Psoas muscle (tissue), 8 donors: ENCODE results near the gene MT1M. TPM values are rescaled to one million over a fixed set of nuclear protein-coding genes. Genes with fewer than 3 reads are reported as not detected.
"Not testable (repeated sequence)": the region's sequence is repeated elsewhere in the genome, so short reads cannot be mapped to it uniquely, and the experiment has no call there.

ENCODE experiments used
- ATAC-seq, 4 donors: fragments of 200-7000 bp; cut with Tn5 transposase; one replicate each; pipeline ENCODE4 v1.9.1; 2020; ENCODE audit warnings: moderate library complexity in 3 of 4, mild to moderate bottlenecking in 2 of 4
- DNase-seq, 2 donors: peaks; one replicate each; pipeline ENCODE4 v3.0.0-alpha.2; 2020
- H3K27ac ChIP-seq: fragments of 200-600 bp; one replicate; pipeline ENCODE4 v1.8.0; 2022
- H3K27me3 ChIP-seq, 3 donors: fragments of 200-600 bp in 1 of 3; one replicate each; pipeline versions ENCODE4 v1.6.1 to v1.8.0; 2013 to 2022; ENCODE audit warnings: low read length in 2 of 3, mild to moderate bottlenecking in 2 of 3, moderate library complexity in 1 of 3; ENCODE audit not compliant: insufficient read depth in 3 of 3
- H3K36me3 ChIP-seq, 2 donors: fragments of 200-600 bp in 1 of 2; one replicate each; pipeline versions ENCODE4 v1.6.1 to v1.8.0; 2013 to 2022; ENCODE audit warnings: low read depth in 1 of 2, mild to moderate bottlenecking in 1 of 2, moderate library complexity in 1 of 2; ENCODE audit not compliant: insufficient read depth in 1 of 2
- H3K4me1 ChIP-seq: fragments of 200-600 bp; one replicate; pipeline ENCODE4 v1.8.0; 2022
- H3K4me3 ChIP-seq: fragments of 200-600 bp; one replicate; pipeline ENCODE4 v1.8.0; 2022; ENCODE audit warnings: mild to moderate bottlenecking
- H3K9me3 ChIP-seq: fragments of 200-600 bp; one replicate; pipeline ENCODE4 v1.8.0; 2022
- WGBS, 3 donors: extraction: QIAGEN DNeasy Blood & Tissue Kit; methylation state at CpG; one replicate each; pipeline versions ENCODE4 v1.1.6 to v1.1.7; 2013; 5-methylcytosine and 5-hydroxymethylcytosine counted together
- intact Hi-C, 2 donors: fragments of 100-400 bp; cut with DNase I; formaldehyde crosslinking; loops; one replicate each; pipeline versions ENCODE4 v1.11.0 to v1.14.2; 2022
- polyA plus RNA-seq, 3 donors: library from polyadenylated mRNA; stranded (reverse); fragments of 200-250 nt; gene quantifications; one replicate each; pipeline ENCODE4 v1.2.3, GENCODE V29; 2013
- total RNA-seq, 4 donors: library from RNA; stranded (reverse); fragmentation: NEBNext Ultra II Directional in 2 of 4; extraction: Animal tissue kit (Norgen Biotek cat#: 25700) in 2 of 4; gene quantifications; one replicate each; pipeline versions ENCODE4 v1.2.1 to v1.2.4, GENCODE V29; 2021 to 2023
- TF ChIP-seq, protein P1 (sequence below): fragments of 200-600 bp; IDR thresholded peaks from one replicate; pipeline ENCODE4 v1.8.0; 2022; ENCODE audit warnings: antibody characterized with exemption
- donor health status: healthy with polysubstance abuse.
- donor health status: DM: no; HTN: no; CAD: no; lungs with moderate emphysema.
- donor health status: Bipolar disorder and iron deficiency.
- donor health status: healthy.
- donor health status: DM: yes; HTN: yes; CAD: no.
- donor health status: DM: no; HTN: no; CAD: no.
- donor health status: DM: no; HTN: no; CAD: no.
- donor health status: DM: yes; HTN: yes; CAD: no.

MT1M gene
- total and polyA plus RNA-seq, 7 donors = 1.4 to 569 (median 22.8) TPM

DNA sequence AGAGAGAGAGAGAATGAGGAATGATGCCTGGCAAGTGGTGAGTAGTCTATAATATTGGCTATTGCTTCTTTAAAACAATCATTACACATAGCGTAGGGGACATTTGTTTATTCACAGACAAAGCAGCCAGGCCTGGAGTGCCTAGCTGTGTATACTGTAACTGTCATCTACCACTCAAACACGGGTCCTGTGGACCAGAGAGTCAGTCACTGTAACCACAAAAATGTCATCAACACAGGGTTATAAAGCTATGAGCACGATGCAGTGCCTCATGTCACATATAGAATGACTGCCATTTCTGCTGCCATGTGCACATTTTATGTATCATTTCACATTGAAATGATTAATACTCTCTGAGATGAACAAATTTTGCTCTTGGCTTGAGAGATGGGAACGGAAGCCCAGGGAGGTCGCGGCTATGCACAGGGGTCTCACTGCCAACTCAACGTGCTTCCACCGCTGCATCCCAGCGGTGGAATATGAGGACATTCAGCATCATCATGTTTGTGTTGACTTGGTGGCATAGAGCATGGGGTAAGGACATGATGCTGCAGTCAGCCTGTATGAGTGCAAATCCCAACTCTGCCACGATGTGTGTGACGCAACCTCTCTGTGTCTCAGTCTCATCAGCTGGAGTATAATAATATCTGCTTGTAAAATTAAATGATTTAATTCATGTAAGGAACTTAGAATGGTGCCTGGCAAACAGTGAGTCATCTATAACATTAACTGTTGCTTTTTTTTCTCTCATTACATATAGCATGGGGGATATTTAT, 40.5 kb downstream of the MT1M start:
- Histone ChIP-seq H3K27ac (no peak overlapping the region), H3K4me3 (no peak overlapping the region), H3K9me3 (no peaks in the 10 kb centered on the region), H3K4me1 (no peaks in the 10 kb centered on the region), H3K27me3 (peaks cover 0 to 36% (median 4%) of the 10 kb centered on the region in 3 donors), H3K36me3 (no peaks in the 10 kb centered on the region)
- TF ChIP-seq, protein P1, sequence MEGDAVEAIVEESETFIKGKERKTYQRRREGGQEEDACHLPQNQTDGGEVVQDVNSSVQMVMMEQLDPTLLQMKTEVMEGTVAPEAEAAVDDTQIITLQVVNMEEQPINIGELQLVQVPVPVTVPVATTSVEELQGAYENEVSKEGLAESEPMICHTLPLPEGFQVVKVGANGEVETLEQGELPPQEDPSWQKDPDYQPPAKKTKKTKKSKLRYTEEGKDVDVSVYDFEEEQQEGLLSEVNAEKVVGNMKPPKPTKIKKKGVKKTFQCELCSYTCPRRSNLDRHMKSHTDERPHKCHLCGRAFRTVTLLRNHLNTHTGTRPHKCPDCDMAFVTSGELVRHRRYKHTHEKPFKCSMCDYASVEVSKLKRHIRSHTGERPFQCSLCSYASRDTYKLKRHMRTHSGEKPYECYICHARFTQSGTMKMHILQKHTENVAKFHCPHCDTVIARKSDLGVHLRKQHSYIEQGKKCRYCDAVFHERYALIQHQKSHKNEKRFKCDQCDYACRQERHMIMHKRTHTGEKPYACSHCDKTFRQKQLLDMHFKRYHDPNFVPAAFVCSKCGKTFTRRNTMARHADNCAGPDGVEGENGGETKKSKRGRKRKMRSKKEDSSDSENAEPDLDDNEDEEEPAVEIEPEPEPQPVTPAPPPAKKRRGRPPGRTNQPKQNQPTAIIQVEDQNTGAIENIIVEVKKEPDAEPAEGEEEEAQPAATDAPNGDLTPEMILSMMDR = no peak
- ATAC-seq = no peak
- 87 to 90% (median 89%) methylated on average over 11 of the region's 11 CpGs for WGBS, 3 donors
- intact Hi-C loops = loop anchor here (1.0 to 5.0 kb wide), 4 partner anchors 29 to 70 kb away; partner anchors contain the start of gene MT1M (in 1 of the 2)
- DNase-seq = no peak

DNA sequence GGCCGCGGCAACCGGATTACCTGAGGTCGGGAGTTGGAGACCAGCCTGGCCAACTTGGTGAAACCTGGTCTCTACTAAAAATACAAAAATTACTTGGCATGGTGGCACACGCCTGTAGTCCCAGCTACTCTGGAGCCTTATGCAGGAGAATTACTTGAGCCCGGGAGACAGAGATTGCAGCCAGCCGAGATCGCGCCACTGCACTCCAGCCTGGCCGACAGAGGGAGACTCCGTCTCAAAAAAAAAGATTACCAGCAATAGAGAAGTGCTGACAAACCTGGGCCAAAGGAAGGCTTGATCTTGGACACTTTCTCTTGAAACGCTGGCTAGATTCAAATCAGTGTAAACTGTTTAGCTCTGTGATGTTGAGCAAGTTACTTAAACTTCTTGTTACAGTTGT, 41.5 kb downstream of the MT1M start:
- no peaks in the 10 kb centered on the region for H3K9me3 ChIP-seq
- DNase-seq (peak in 1 of 2 donors; percentile 72), ATAC-seq (peak; percentile 58 to 91 (median 79))
- H3K27me3 ChIP-seq = peaks cover 0 to 26% (median 4%) of the 10 kb centered on the region in 3 donors
- intact Hi-C loops = loop anchor here (1.0 to 5.0 kb wide), 4 partner anchors 28 to 71 kb away; partner anchors contain the start of gene MT1M (in 1 of the 2)
- no peak overlapping the region for H3K27ac ChIP-seq
- WGBS, 3 donors = 26 to 39% (median 29%) methylated on average over 12 of the region's 12 CpGs
- TF ChIP-seq, protein P1 = peak; percentile 71
- H3K36me3 ChIP-seq = no peaks in the 10 kb centered on the region
- no peak overlapping the region for H3K4me3 ChIP-seq
- H3K4me1 ChIP-seq = peaks cover under 1% of the 10 kb centered on the region

DNA sequence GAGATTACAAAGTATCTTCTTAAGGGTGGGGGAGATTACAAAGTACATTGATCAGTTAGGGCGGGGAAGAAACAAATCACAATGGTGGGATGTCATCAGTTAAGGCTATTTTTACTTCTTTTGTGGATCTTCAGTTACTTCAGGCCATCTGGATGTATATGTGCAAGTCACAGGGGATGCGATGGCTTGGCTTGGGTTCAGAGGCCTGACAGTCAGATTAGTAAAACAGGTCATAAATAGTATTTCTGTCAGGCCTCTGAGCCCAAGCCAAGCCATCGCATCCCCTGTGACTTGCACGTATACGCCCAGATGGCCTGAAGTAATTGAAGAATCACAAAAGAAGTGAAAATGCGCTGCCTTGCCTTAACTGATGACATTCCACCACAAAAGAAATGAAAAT, 42.1 kb downstream of the MT1M start:
- ATAC-seq = not testable (repeated sequence)
- intact Hi-C loops = loop anchor here in 1 of 2 donors (5.0 kb wide), 1 partner anchor 42 kb away; the partner anchor contains the start of gene MT1M

DNA sequence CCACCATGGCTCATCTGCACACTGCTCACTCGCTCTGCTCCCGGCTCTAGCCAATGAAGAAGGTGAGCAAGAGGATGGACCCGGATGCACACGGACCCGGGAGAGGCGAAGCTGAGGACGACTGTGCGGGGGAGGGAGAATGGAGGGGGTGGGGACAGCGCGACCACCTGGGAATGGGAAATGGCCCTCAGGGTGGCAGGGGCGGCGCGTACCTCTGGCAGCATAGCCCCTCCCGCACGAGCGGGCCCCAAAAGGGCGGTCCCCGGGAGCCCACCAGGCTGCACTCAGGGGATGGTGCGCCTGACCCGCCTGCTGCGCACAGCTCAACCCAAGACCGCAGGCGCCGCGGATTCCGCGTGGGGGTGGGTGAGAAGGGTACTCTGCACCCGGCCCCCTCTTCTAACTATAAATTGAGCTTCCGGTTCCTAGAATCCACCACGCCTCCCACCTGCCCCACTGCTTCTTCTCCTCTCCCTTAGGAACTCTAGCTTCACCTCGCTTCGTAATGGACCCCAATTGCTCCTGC, 43.3 kb downstream of the MT1M start:
- WGBS, 3 donors = 22 to 32% (median 25%) methylated on average over 24 to 32 of the region's 32 CpGs
- Histone ChIP-seq H3K36me3 (no peaks in the 10 kb centered on the region), H3K9me3 (no peaks in the 10 kb centered on the region), H3K4me1 (peaks cover 13% of the 10 kb centered on the region), H3K27ac (no peak overlapping the region), H3K4me3 (no peak overlapping the region), H3K27me3 (peaks cover 0 to 8% (median 0%) of the 10 kb centered on the region in 3 donors)
- intact Hi-C loops = no loop called here
- TF ChIP-seq, protein P1 = no peak
- ATAC-seq = no peak
- DNase-seq = no peak

More for the DNA sequence above, 42.1 kb downstream of the MT1M start:
- not testable (repeated sequence) for H3K4me3 ChIP-seq, DNase-seq, H3K36me3 ChIP-seq, H3K27ac ChIP-seq, H3K4me1 ChIP-seq, H3K9me3 ChIP-seq
- H3K27me3 ChIP-seq = peaks cover 0 to 20% (median 0%) of the 10 kb centered on the region in 3 donors
- 82 to 87% (median 85%) methylated on average over 6 of the region's 6 CpGs for WGBS, 3 donors

DNA sequence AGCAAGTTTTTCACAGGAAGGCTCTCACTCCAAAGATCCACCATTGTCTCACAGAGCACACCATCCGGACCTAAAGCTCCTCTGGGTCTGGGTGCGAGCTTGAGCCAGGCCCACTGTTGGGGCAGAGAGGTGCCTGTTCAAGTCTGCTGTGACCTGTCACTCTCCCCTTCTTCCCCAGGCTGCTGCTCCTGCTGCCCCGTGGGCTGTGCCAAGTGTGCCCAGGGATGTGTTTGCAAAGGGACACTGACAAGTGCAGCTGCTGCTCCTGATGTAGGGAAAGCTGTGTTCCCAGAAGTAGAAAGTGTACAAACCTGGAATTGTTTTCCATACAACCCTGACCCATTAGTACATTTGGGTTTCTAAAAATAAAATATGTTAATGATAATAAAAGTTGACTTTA, 45.0 kb downstream of the MT1M start:
- peaks cover 0 to 4% (median 0%) of the 10 kb centered on the region in 3 donors for H3K27me3 ChIP-seq
- H3K27ac ChIP-seq = no peak overlapping the region
- no peak overlapping the region for H3K4me3 ChIP-seq
- H3K36me3 ChIP-seq = no peaks in the 10 kb centered on the region
- TF ChIP-seq, protein P1 = no peak
- intact Hi-C loops = no loop called here
- ATAC-seq = no peak
- DNase-seq = no peak
- WGBS, 3 donors = 74 to 88% (median 75%) methylated on average over 3 of the region's 3 CpGs
- H3K4me1 ChIP-seq = peaks cover 22% of the 10 kb centered on the region
- no peaks in the 10 kb centered on the region for H3K9me3 ChIP-seq
